Stimulated activated memory B cell treated with anti-CD40 and anti-IgM and Interleukin-4, amounts not matched to agents 10 μg/mL and 1 μg/mL and 100 μg/mL, for 72 hours (primary cell): ENCODE measurements around the gene PPIL4.

Experiments used
- ATAC-seq: fragments of 150-1000 bp; cut with Tn5 transposase; 2 replicates; pipeline ENCODE4 v1.10.0; 2021
- H3K27ac Mint-ChIP-seq: one replicate; pipeline ENCODE4 v1.8.0; 2022; ENCODE audit warnings: mild to moderate bottlenecking, mixed read lengths
- H3K27me3 Mint-ChIP-seq: one replicate; pipeline ENCODE4 v1.8.0; 2022; ENCODE audit warnings: mixed read lengths
- H3K36me3 Mint-ChIP-seq: one replicate; pipeline ENCODE4 v1.8.0; 2022; ENCODE audit warnings: mixed read lengths
- H3K4me1 Mint-ChIP-seq: one replicate; pipeline ENCODE4 v1.8.0; 2022; ENCODE audit warnings: mixed read lengths
- H3K4me3 Mint-ChIP-seq: one replicate; pipeline ENCODE4 v1.8.0; 2022; ENCODE audit warnings: mild to moderate bottlenecking, moderate library complexity, mixed read lengths
- H3K9me3 Mint-ChIP-seq: one replicate; pipeline ENCODE4 v1.8.0; 2022; ENCODE audit warnings: mixed read lengths

Gene PPIL4

DNA sequence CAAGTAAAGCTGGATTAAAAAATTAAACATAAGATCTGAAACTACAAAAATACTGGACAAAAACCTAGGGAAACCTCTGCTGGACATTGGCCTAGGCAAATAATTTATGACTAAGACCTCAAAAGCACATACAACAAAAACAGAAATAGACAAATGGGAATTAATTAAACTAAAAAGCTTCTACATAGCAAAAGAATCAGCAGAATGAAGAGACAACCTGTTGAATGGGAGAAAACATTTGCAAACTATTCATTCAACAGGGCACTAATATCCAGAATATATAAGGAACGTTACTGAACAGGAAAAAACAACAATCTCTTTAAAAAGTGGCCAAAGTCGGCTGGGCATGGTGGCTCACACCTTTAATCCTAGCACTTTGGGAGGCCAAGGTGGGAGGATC is 13.5 kb upstream of the PPIL4 start:
- Mint-ChIP-seq H3K4me3 (no peak overlapping the region), H3K27ac (no peak overlapping the region), H3K27me3 (no peaks in the 10 kb centered on the region), H3K4me1 (no peaks in the 10 kb centered on the region), H3K36me3 (no peaks in the 10 kb centered on the region), H3K9me3 (no peaks in the 10 kb centered on the region)
- ATAC-seq: no peak

DNA sequence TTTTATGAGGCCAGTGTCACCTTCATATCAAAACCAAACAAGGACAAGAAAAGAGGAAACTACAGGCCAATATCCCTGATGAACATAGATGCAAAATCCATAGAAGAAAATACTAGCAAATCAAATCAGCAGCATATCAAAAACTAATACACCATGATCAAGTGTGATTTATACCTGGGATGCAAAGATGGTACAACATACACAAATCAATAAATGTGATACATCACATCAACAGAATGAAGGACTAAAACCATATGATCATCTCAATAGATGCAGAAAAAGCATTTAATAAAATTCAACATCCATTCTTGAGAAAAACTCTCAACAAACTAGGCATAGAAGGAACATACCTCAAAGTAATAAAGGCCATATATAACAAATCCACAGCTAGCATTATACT is 12.2 kb upstream of the PPIL4 start:
- Mint-ChIP-seq H3K4me3 (no peak overlapping the region), H3K36me3 (no peaks in the 10 kb centered on the region), H3K27me3 (no peaks in the 10 kb centered on the region), H3K4me1 (no peaks in the 10 kb centered on the region), H3K9me3 (no peaks in the 10 kb centered on the region), H3K27ac (no peak overlapping the region)
- ATAC-seq: no peak

DNA sequence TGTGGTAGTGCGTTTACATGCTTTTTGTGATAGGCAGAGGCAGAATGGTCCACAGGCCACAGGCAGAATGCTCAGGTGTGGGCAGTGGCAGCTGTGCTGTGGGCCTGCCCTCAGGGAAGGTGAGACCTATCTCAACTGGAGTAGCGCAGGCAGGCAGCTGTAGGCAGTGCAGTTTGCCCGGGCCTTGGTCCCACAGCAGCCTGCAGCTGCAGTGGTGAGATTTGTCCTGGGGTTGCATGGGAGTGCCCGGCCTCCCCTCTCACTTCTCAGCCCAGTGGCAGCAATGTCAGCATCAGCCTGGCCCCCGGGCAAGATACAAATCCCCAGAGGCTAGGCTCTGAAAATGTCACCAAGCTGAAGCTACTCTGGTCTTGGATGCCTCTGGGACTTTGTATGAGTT is 6.1 kb upstream of the PPIL4 start:
- Mint-ChIP-seq H3K9me3 (no peaks in the 10 kb centered on the region), H3K4me3 (no peak overlapping the region), H3K27ac (no peak overlapping the region), H3K4me1 (peaks cover 6% of the 10 kb centered on the region), H3K36me3 (no peaks in the 10 kb centered on the region), H3K27me3 (no peaks in the 10 kb centered on the region)
- ATAC-seq: no peak

DNA sequence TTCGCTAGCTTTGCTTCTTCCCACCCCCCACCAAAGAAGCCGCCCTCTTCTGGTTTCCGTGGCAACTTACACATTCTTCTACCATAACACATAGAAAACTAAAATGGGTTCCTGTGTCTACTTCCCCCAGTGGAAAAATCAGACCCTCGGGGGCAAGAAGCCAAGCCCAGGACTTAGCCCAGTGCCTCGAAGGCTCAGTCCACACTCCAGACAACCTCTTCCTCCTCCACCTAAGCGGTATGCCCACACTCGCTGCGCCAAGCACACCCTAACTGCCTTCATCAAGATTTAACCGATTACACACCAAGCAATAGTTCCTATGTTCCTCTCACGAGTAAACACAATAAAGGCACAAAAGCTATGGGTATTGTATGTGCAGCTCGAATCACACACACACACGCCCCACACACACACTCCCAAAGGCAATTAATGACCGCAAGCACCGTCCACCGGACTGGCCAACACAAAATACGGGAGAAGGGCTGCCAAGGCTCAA is 537 bp downstream of the PPIL4 start:
- ATAC-seq: peak; percentile 42
- Mint-ChIP-seq H3K4me3 (peak overlapping the region; percentile 96), H3K27ac (peak overlapping the region; percentile 97), H3K9me3 (no peaks in the 10 kb centered on the region), H3K27me3 (no peaks in the 10 kb centered on the region), H3K36me3 (no peaks in the 10 kb centered on the region), H3K4me1 (peaks cover 46% of the 10 kb centered on the region)

DNA sequence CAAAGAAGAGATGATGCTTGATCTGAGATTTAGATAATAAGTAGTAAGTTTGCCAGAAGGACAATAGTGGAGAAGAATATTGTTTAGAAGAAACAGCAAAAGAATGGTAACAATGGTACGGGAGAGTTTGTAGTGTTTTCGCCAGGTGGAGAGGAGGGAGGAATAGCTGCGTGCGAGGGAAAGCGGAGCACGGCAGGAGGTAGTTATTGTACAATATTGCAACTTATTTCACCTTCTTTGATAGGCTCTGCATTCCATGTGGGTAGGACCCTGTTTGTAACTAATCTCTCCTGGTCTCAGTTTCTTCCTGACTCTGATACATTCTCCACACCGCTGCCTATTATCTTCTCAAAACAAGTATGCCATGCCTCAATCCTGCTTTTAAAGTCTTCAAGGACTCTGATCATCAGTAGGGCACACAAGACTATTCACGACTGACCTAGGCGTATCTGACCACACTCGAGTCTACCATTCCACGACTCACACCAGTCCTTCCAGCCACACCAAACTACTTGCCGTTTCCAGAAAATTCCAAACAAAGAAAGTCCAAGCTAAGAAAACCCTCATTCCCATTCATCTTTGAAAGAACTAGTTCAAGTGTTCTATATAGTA is 1.1 kb downstream of the PPIL4 start:
- ATAC-seq: no peak
- H3K27ac Mint-ChIP-seq: peak overlapping the region; percentile 97
- peaks cover 46% of the 10 kb centered on the region for H3K4me1 Mint-ChIP-seq
- H3K4me3 Mint-ChIP-seq: peak overlapping the region; percentile 96
- no peaks in the 10 kb centered on the region for H3K27me3 Mint-ChIP-seq
- peaks cover under 1% of the 10 kb centered on the region for H3K36me3 Mint-ChIP-seq
- no peaks in the 10 kb centered on the region for H3K9me3 Mint-ChIP-seq

DNA sequence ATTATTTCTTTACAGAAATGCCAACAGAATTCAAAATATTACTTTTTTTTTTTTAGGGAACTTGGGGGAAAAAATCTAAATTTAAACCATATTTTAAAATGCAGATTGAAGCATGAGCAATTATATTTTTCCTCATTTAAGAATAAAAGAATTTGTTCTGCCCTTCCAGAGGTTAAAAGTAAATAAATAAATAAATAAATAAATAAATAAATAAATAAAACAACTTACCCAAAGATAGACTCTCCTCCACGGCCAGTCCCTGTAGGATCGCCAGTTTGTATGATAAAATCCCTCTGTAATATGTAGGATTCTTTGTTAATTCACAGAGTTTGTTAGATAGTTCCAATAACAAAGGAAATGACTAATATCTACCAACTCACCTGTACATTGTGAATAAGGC is 4.7 kb downstream of the PPIL4 start:
- no peak overlapping the region for H3K27ac Mint-ChIP-seq
- no peak for ATAC-seq
- H3K4me1 Mint-ChIP-seq: peaks cover 39% of the 10 kb centered on the region
- no peak overlapping the region for H3K4me3 Mint-ChIP-seq
- peaks cover 16% of the 10 kb centered on the region for H3K36me3 Mint-ChIP-seq
- no peaks in the 10 kb centered on the region for H3K9me3 Mint-ChIP-seq
- H3K27me3 Mint-ChIP-seq: no peaks in the 10 kb centered on the region

DNA sequence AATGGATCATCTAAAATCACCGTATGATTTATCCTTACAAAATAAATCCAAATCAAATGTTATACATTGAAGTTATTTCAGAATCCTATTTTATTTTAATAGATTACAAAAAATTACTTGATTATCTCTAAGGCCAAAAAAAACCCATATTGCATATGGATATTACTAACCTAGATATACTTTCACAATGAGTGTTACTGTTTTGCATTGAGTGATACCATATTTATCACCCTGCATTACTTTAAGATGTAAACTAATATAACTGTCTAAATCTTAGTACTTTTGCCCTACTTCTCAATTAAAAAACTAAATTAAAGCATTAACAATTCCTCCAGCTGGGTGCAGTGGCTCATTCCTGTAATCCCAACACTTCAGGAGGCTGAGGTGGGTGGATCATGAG is 11.1 kb downstream of the PPIL4 start:
- H3K9me3 Mint-ChIP-seq: no peaks in the 10 kb centered on the region
- no peak overlapping the region for H3K27ac Mint-ChIP-seq
- H3K4me3 Mint-ChIP-seq: no peak overlapping the region
- H3K27me3 Mint-ChIP-seq: no peaks in the 10 kb centered on the region
- peaks cover 17% of the 10 kb centered on the region for H3K4me1 Mint-ChIP-seq
- no peak for ATAC-seq
- peaks cover 49% of the 10 kb centered on the region for H3K36me3 Mint-ChIP-seq

DNA sequence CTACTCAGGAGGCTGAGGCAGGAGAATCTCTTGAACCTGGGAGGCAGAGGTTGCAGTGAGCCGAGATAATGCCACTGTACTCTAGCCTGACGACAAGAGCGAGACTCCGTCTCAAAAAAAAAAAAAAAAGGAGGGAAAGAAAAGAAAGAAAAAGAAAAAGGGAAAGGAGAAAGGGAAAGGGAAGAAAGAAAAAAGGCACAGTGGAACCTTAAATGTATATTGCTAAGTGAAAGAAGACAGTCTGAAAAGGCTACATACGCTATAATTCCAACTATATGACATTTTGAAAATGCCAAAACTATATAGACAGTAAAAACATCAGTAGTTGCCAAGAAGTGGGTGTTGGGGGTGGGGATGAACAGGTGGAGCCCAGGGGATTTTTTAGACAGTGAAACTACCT is 16.2 kb downstream of the PPIL4 start:
- H3K4me3 Mint-ChIP-seq: no peak overlapping the region
- H3K27ac Mint-ChIP-seq: peak overlapping the region; percentile 64
- H3K9me3 Mint-ChIP-seq: no peaks in the 10 kb centered on the region
- peaks cover 16% of the 10 kb centered on the region for H3K4me1 Mint-ChIP-seq
- ATAC-seq: no peak
- H3K36me3 Mint-ChIP-seq: peaks cover 45% of the 10 kb centered on the region
- no peaks in the 10 kb centered on the region for H3K27me3 Mint-ChIP-seq

DNA sequence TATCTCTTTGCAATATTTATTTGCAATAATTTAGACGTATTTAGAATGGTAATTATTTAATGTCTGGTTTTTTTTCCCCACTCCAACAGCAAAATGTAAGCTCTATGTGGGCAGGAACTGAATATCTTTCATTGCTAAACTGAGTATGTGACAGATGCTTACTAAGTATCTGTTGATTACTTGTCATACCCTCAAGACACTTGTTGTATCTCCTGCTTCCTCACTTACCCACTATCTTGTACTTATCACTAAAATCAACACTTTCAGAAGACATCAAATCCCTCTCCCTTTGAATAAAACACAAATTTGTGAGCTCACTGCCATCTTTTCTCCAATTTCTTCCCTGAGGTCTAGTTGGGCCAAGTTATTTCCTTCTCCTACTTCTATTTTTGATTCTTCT is 30.3 kb downstream of the PPIL4 start:
- Mint-ChIP-seq H3K4me3 (no peak overlapping the region), H3K9me3 (no peaks in the 10 kb centered on the region), H3K27me3 (no peaks in the 10 kb centered on the region), H3K27ac (no peak overlapping the region), H3K4me1 (peaks cover 19% of the 10 kb centered on the region), H3K36me3 (peaks cover 32% of the 10 kb centered on the region)
- ATAC-seq: no peak

DNA sequence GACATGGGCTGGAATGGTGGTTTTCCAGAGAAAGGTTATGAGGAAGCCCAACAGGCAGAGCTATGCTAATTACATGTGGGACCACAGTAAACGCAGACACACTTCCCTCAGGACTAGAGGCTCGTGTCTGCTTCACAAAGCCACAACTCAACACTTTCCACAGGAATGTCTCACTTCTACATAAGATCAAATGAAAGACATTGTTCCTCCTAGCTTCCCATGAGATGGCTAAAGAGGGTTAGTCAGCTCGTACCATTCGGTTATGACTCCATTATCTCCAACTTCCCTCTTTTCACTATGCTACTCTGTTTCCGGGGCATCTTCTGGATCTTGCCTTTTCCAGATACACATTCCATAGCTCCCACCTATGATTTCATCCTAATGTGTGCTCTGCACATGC is 31.9 kb downstream of the PPIL4 start:
- no peak for ATAC-seq
- Mint-ChIP-seq H3K4me3 (no peak overlapping the region), H3K4me1 (peaks cover 19% of the 10 kb centered on the region), H3K27ac (no peak overlapping the region), H3K27me3 (no peaks in the 10 kb centered on the region), H3K36me3 (peaks cover 36% of the 10 kb centered on the region), H3K9me3 (no peaks in the 10 kb centered on the region)

DNA sequence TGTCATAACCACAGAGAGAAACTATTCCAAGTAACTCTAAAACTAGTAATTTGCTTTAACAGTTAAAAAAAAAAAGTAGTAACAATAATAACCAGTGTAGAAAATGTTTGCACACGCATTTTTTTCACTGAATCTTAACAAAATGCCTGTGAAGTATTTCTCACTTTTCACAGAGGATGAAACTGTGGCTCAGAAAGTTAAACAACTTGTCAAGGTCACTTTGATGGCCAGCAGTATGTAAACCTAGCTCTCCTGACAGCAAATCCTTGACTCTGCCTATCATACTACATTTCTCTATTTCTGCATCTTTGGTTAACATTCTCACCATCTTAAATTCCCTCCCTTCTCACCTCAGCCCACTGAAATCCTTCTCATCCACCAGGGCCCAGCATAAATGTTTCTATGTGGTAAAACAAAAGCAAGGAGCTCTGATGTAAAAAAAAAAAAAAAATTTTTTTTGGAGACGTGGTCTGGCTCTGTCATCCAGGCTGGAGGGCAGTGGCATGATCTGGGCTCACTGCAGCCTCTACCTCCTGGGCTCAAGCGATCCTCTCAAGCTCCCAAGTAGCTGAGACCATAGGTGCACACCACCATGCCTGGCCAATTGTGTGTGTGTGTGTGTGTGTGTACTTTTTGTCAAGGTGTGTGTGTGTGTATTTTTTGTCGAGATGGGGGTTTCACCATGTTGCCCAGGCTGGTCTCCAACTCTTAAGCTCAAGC is 34.9 kb downstream of the PPIL4 start:
- Mint-ChIP-seq H3K27me3 (no peaks in the 10 kb centered on the region), H3K36me3 (peaks cover 27% of the 10 kb centered on the region), H3K9me3 (no peaks in the 10 kb centered on the region), H3K27ac (peak overlapping the region; percentile 51), H3K4me3 (no peak overlapping the region), H3K4me1 (peaks cover 14% of the 10 kb centered on the region)
- no peak for ATAC-seq

DNA sequence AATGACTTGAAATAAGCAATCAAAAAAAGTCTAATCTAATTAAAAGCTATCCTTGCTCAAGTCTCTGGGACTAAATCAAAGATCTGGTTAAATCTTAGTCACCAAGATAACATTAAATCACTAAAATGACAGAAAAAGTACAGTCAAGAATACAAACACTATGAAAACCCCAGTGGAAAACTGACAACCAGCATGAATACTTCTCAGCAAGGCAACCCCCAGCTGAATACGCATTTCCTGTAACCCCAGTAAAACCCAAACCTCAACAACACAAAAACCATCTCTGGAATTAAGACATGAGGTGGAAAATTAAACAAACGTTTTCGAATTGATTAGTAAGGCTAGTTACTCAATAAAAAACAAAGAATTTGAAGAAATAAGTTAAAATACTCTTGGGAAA is 37.4 kb downstream of the PPIL4 start:
- no peaks in the 10 kb centered on the region for H3K27me3 Mint-ChIP-seq
- no peak for ATAC-seq
- peaks cover 8% of the 10 kb centered on the region for H3K4me1 Mint-ChIP-seq
- no peak overlapping the region for H3K4me3 Mint-ChIP-seq
- H3K36me3 Mint-ChIP-seq: peaks cover 37% of the 10 kb centered on the region
- peak overlapping the region; percentile 37 for H3K27ac Mint-ChIP-seq
- no peaks in the 10 kb centered on the region for H3K9me3 Mint-ChIP-seq

DNA sequence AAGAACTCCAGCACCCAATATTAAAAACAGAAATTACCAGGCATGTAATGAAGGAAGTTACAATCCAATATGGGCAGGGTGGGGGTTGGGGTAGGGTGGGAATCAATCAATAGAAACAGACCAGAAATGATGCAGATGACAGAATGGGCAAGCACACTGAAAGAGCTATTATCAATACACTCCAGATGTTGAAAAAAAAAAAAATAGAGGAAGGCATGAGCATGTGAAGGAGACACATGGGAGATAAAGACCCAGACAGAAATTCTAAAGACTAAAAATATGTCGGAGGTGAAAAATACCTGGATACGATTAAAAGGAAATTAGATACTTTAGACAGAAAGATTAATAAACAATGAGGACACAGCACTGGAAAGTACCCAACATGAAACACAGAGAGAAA is 42.0 kb downstream of the PPIL4 start:
- H3K4me3 Mint-ChIP-seq: no peak overlapping the region
- H3K27me3 Mint-ChIP-seq: no peaks in the 10 kb centered on the region
- H3K4me1 Mint-ChIP-seq: peaks cover 8% of the 10 kb centered on the region
- H3K9me3 Mint-ChIP-seq: no peaks in the 10 kb centered on the region
- no peak for ATAC-seq
- H3K36me3 Mint-ChIP-seq: peaks cover 30% of the 10 kb centered on the region
- H3K27ac Mint-ChIP-seq: peak overlapping the region; percentile 70

DNA sequence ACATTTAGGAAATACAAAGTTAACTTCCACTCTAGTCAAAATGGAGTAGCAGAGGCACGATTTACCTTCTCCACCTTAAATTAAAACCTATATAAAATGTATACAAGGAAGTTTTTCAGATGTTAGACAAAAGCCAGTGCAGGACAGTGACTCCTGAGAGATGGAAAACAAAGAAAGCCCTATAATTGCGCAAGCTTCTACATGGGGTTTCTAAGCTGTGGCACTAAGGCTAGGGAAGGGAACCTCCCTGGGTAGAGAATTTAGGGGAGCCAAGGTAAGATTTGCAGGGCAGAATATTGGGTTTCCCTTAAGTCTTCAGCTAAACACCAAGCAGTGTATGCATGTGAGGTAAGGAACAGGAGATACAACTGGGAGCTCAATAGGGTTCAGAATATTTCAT is 42.6 kb downstream of the PPIL4 start:
- Mint-ChIP-seq H3K27me3 (no peaks in the 10 kb centered on the region), H3K27ac (peak overlapping the region; percentile 70), H3K4me3 (no peak overlapping the region), H3K4me1 (peaks cover 8% of the 10 kb centered on the region), H3K9me3 (no peaks in the 10 kb centered on the region), H3K36me3 (peaks cover 30% of the 10 kb centered on the region)
- no peak for ATAC-seq

DNA sequence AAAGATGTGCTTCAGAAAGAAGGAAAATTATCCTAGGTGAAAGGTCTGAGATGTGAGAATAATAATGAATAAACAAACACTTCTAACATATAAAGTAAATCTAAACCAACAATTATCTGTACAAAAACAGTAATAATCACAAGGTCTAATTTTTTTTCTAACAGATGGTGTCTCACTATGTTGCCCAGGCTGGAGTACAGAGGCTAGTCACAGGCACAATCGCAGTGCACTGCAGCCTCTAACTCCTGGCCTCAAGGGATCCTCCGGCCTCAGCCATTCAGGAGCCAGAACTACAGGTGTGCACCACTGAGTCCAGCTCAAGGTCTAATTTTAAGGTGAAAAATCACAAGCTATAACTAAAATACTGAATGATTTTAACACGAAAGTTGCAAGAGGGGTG is 44.1 kb downstream of the PPIL4 start:
- Mint-ChIP-seq H3K4me1 (peaks cover 12% of the 10 kb centered on the region), H3K9me3 (no peaks in the 10 kb centered on the region), H3K4me3 (no peak overlapping the region), H3K27ac (peak overlapping the region; percentile 70), H3K36me3 (peaks cover 24% of the 10 kb centered on the region), H3K27me3 (no peaks in the 10 kb centered on the region)
- no peak for ATAC-seq

DNA sequence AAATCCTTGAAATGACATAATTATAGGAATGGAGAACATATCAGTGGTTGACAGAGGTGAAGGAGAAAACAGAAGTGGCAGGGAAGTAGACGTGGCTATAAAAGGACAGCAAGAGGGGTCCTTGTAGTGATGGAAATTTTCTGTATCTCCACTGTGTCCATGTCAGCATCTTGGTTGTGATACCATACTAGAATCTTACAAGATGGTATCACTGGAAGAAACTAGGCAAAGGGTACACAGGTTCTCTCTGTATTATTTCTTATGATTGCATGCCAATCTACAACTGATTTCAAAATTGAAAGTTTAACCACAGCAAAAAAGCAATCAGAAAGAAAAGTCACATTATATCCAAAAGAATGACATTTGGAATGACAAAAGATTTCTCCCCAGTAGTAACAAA is 44.6 kb downstream of the PPIL4 start:
- H3K4me1 Mint-ChIP-seq: peaks cover 18% of the 10 kb centered on the region
- H3K27me3 Mint-ChIP-seq: no peaks in the 10 kb centered on the region
- no peak overlapping the region for H3K4me3 Mint-ChIP-seq
- no peak for ATAC-seq
- H3K9me3 Mint-ChIP-seq: no peaks in the 10 kb centered on the region
- peaks cover 24% of the 10 kb centered on the region for H3K36me3 Mint-ChIP-seq
- H3K27ac Mint-ChIP-seq: peak overlapping the region; percentile 59
